Loucy (cell line): ENCODE data around the gene MTA1.

Source experiments
- EZH2phosphoT487 ChIP-seq: fragments of 200-600 bp; IDR thresholded peaks from 2 replicates; pipeline ENCODE4 v1.6.1; 2018; ENCODE audit warnings: antibody characterized with exemption, mild to moderate bottlenecking, moderate library complexity, borderline replicate concordance
- TF ChIP-seq, protein P1 (sequence below): fragments of 200-600 bp; sonication (generic); conservative IDR thresholded peaks from 2 replicates; pipeline ENCODE4 v1.5.1; 2014; ENCODE audit warnings: mild to moderate bottlenecking, antibody characterized with exemption, low read length

DNA sequence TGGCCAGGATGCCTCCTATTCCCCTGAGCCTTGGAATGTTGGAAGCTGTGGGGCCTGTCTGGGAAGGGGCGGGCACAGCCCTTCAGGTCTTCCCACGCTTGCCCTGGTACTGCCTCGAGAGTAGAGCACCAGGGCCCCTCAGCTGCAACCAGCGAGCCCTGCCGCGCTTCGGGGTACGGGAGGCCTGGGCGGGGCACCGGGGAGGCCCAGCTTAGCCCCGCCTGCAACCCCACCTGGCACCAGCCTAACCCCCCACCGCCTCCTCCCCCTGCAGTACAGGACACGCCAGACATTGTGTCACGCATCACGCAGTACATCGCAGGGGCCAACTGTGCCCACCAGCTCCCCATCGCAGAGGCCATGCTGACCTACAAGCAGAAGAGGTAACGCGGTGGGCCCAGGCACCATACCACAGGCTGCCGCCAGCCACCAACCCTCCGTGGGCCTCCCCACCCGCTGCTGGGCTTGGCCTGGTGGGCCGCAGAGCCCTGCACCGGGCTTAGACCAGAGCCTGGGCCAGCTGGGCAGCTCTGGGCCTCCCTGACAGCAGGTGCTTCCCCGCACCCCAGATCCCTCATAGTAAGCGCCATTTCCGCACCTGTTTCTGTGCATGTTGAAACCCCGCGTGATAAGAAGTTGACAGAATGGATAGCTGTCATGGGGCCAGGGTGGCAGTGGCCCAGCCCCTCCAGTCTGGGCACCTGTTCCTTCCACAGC lies 34.9 kb upstream of the MTA1 start:
- TF ChIP-seq, protein P1, sequence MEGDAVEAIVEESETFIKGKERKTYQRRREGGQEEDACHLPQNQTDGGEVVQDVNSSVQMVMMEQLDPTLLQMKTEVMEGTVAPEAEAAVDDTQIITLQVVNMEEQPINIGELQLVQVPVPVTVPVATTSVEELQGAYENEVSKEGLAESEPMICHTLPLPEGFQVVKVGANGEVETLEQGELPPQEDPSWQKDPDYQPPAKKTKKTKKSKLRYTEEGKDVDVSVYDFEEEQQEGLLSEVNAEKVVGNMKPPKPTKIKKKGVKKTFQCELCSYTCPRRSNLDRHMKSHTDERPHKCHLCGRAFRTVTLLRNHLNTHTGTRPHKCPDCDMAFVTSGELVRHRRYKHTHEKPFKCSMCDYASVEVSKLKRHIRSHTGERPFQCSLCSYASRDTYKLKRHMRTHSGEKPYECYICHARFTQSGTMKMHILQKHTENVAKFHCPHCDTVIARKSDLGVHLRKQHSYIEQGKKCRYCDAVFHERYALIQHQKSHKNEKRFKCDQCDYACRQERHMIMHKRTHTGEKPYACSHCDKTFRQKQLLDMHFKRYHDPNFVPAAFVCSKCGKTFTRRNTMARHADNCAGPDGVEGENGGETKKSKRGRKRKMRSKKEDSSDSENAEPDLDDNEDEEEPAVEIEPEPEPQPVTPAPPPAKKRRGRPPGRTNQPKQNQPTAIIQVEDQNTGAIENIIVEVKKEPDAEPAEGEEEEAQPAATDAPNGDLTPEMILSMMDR, result no peak
- TF ChIP-seq EZH2phosphoT487, result no peak
